ENCODE data around the gene SULT1A3. TPM values are rescaled to one million over a fixed set of nuclear protein-coding genes. Genes with fewer than 3 reads are reported as not detected.

Gene SULT1A3
- total and polyA plus RNA-seq, 2 of the 8 experiments (the other 6 are each of a cell fraction or from before 2014, with no cell fraction given), result 1.9 to 13.8 TPM

- peak within 1 kb of the TSS; percentile 56 to 87 for H3K4me2 ChIP-seq (ENCODE audit: insufficient read depth in 1 of 2, low read depth in 2 of 2, low read length in 2 of 2)
- H4K91ac ChIP-seq (replicated peaks; ENCODE audit: insufficient read length, low read length), result peak within 1 kb of the TSS; percentile 65
- peaks cover 0 to 12% (median 4%) of the 10 kb centered on the region in 4 experiments; a peak in 4 of 7 replicates for H3K4me1 ChIP-seq (replicated peaks in 1 of 4; ENCODE audit: control insufficient read depth in 3 of 4, insufficient read depth in 4 of 4, low read length in 3 of 4)
- no peak within 1 kb of the TSS; the same call in none of the 2 replicates for H4K8ac ChIP-seq (ENCODE audit: extremely low read depth, insufficient read depth, low read length)
- POLR2A ChIA-PET (ENCODE audit: partially characterized antibody), result interaction anchor here (0.5 to 1.0 kb wide), 3 partner anchors 66 to 87 kb away, joined by 3 to 4 read pairs (median 3); no protein-coding TSS in a partner anchor
- DNase-seq (ENCODE audit: low read depth in 1 of 2, low spot score in 2 of 2), result peak in 1 of 2 experiments; percentile 91
- H3K9me3 ChIP-seq (ENCODE audit: insufficient read depth in 2 of 2, low read depth in 1 of 2, low read length in 1 of 2), result no peaks in the 10 kb centered on the region
- peak within 1 kb of the TSS; percentile 73 for H3K23ac ChIP-seq (ENCODE audit: insufficient read length)
- H2BK20ac ChIP-seq (ENCODE audit: low read length), result no peak within 1 kb of the TSS
- H3K27me3 ChIP-seq (replicated peaks in 1 of 4; ENCODE audit: control insufficient read depth in 3 of 4, extremely low read depth in 1 of 4, insufficient read depth in 3 of 4, low read length in 3 of 4), result peaks cover 0 to 22% (median 12%) of the 10 kb centered on the region in 4 experiments; a peak in 4 of 7 replicates
- no peaks in the 10 kb centered on the region for H3K36me3 ChIP-seq (ENCODE audit: control insufficient read depth in 2 of 4, insufficient read depth in 4 of 4, low read length in 3 of 4)
- H3K79me2 ChIP-seq (ENCODE audit: control insufficient read depth in 1 of 2, insufficient read depth in 2 of 2, low read length in 2 of 2), result no peaks in the 10 kb centered on the region
- WGBS, 2 experiments (ENCODE audit: extremely low coverage in 1 of 2, insufficient coverage in 1 of 2, insufficient read length in 1 of 2, insufficient replicate concordance in 2 of 2, low coverage in 1 of 2, low lambda C conversion rate in 2 of 2, missing lambda C conversion rate in 1 of 2), result 0% methylated on average over 16 of the region's 81 CpGs; no CpG with 5 or more reads in 1 of the 2 experiments
- peaks cover 8 to 9% of the 10 kb centered on the region in 2 experiments for H4K20me1 ChIP-seq (replicated peaks in 1 of 2; ENCODE audit: control insufficient read depth in 1 of 2, insufficient read depth in 2 of 2, low read length in 2 of 2)
- peak within 1 kb of the TSS; percentile 95; the same call in 1 of the 2 replicates for H2AFZ ChIP-seq (ENCODE audit: low read length)
- H3K4me3 ChIP-seq (ENCODE audit: extremely low read depth in 1 of 4, insufficient read depth in 2 of 4, low read depth in 3 of 4, low read length in 4 of 4), result peak within 1 kb of the TSS; percentile 50 to 69 (median 54)
- H3K56ac ChIP-seq (replicated peaks; ENCODE audit: insufficient read length, low read depth, low read length), result peak within 1 kb of the TSS; percentile 46
- no peak within 1 kb of the TSS for H3K4ac ChIP-seq (replicated peaks; ENCODE audit: insufficient read length, low read depth, low read length)
- H2BK12ac ChIP-seq (ENCODE audit: low read depth, low read length), result no peak within 1 kb of the TSS
- H3K14ac ChIP-seq (ENCODE audit: insufficient read length), result no peak within 1 kb of the TSS
- H2BK5ac ChIP-seq (ENCODE audit: low read depth, low read length), result peak within 1 kb of the TSS; percentile 35; the same call in 1 of the 2 replicates
- peaks cover 10% of the 10 kb centered on the region; the same call in 1 of the 2 replicates for H3K23me2 ChIP-seq (ENCODE audit: low read depth, low read length)
- CTCF ChIA-PET (ENCODE audit: partially characterized antibody), result interaction anchor here (0.6 kb wide), 1 partner anchor 11 kb away, joined by 3 read pairs; no protein-coding TSS in a partner anchor
- FAIRE-seq, result no peak
- H3K18ac ChIP-seq (ENCODE audit: extremely low read depth, low read length), result no peak within 1 kb of the TSS; the same call in none of the 2 replicates
- H2BK15ac ChIP-seq (ENCODE audit: low read length), result peak within 1 kb of the TSS; percentile 98
- H3K9ac ChIP-seq (replicated peaks in 1 of 4; ENCODE audit: extremely low read depth in 1 of 4, low read depth in 3 of 4, low read length in 3 of 4), result no peak within 1 kb of the TSS; a peak in 1 of 7 replicates
- H3K27ac ChIP-seq (ENCODE audit: low read depth, low read length), result no peak within 1 kb of the TSS
- no peak within 1 kb of the TSS; the same call in 1 of the 2 replicates for H2AK5ac ChIP-seq (ENCODE audit: low read depth, low read length)
- H3K79me1 ChIP-seq (ENCODE audit: low read depth, low read length), result no peaks in the 10 kb centered on the region
- H4K5ac ChIP-seq (ENCODE audit: insufficient read length, low read depth, low read length), result peak within 1 kb of the TSS; percentile 72
- no peak within 1 kb of the TSS for H2BK120ac ChIP-seq (replicated peaks; ENCODE audit: low read depth, low read length)
- no peak for TF ChIP-seq CHD2 (IDR thresholded peaks at IDR 0.05; ENCODE audit: low read length)
- TF ChIP-seq BCL11A (IDR thresholded peaks at IDR 0.05; ENCODE audit: low read depth in 2 of 2, low read length in 2 of 2), result no peak
- no peak for TF ChIP-seq BRCA1 (IDR thresholded peaks at IDR 0.05; ENCODE audit: low read depth, low read length)
- TF ChIP-seq CBX8 (IDR thresholded peaks at IDR 0.05; ENCODE audit: borderline replicate concordance, low read depth, low read length), result no peak
- no peak for TF ChIP-seq RNF2 (IDR thresholded peaks at IDR 0.05; ENCODE audit: borderline replicate concordance, low read depth, low read length, missing control alignments, poor library complexity, severe bottlenecking)
- TF ChIP-seq SP4 (IDR thresholded peaks at IDR 0.05; ENCODE audit: low read length), result no peak
- no peak for TF ChIP-seq GTF2F1 (IDR thresholded peaks at IDR 0.05; ENCODE audit: borderline replicate concordance, low read depth, low read length)
- no peak for TF ChIP-seq CREB1 (IDR thresholded peaks at IDR 0.05)
- no peak for TF ChIP-seq CTBP2 (IDR thresholded peaks at IDR 0.05; ENCODE audit: borderline replicate concordance, insufficient read depth, insufficient read length, low read length)
- no peak for TF ChIP-seq NRF1 (IDR thresholded peaks at IDR 0.05; ENCODE audit: low read depth, low read length)
- no peak for TF ChIP-seq JUND (IDR thresholded peaks at IDR 0.05; ENCODE audit: low read length)
- TF ChIP-seq TAF1 (IDR thresholded peaks at IDR 0.05; ENCODE audit: low read depth, low read length), result peak; percentile 56
Observed at GRCh38 chr16:30183233-30184095, 15.6 kb upstream of the SULT1A3 start, which contains the start of gene CORO1A. Gene CORO1A (plus strand): TSS chr16:30183602. CDS start chr16:30185210, 1,608 bp downstream.
